Right renal pelvis (tissue), 4 donors: ENCODE measurements around the gene PRKCQ. TPM values are rescaled to one million over a fixed set of nuclear protein-coding genes. Genes with fewer than 3 reads are reported as not detected.
"Not testable (repeated sequence)": the region's sequence is repeated elsewhere in the genome, so short reads cannot be mapped to it uniquely, and the experiment has no call there.

ENCODE experiments used
- DNase-seq, 4 donors: peaks; one replicate each; pipeline ENCODE4 v3.0.0-alpha.2; 2013; ENCODE audit warnings: low read depth in 4 of 4, low spot score in 3 of 4, missing footprints in 1 of 4
- polyA plus RNA-seq, 4 donors: library from polyadenylated mRNA; unstranded; fragments of 120-200 nt; gene quantifications; one replicate each; pipeline ENCODE4 v1.2.1, GENCODE V29; 2013; ENCODE audit not compliant: insufficient read length in 4 of 4

Gene PRKCQ
- polyA plus RNA-seq, 4 donors, result 14.2 to 18.2 (median 16.1) TPM

DNA sequence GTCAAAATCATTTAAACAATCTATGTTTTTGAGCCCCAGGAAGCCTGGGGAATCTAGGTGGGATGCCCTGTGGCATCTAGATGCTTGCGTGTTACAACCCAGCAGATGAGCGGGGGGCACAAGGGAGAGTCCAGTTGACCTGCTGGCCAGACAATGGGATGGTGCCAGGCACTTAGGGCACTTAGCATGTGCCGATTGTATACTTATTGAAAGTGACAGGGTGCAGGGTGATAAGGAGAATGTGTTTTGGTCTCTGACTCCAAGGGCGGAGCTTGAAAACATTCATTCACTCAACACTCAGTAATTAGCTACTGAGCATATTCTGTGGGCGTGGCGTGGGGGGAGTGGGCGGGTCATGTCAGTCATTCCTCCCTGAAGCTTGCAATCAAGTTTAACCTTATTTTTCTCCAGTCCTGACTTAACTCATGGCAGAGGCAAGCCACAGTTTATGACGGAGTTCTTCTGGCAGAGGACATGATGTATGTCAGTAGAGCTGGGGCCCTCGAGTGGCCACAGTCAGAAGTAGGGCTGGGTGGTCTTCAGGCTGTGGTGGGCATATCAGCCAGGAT, 115.1 kb downstream of the PRKCQ start:
- DNase-seq, result no peak

DNA sequence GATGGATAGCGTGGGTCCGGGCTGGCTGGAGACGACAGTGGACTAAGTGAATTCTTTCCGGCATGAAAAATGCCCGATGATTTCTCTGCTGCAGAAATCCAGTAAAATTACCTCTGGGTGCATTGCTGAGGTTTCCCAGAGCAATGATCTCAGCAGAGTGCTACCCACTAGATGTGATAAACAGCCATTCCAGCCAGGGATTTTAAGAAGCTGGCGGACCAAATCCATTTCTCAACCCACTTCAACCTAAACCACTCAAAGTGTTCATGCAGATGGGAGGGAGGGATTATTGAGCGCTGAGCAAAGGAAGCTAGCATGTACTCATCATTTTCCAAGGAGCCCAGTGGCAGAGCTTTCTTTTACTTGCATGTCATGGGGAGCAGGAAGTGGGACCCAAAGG, 116.7 kb downstream of the PRKCQ start:
- no peak for DNase-seq

- DNase-seq, result no peak
Observed at GRCh38 chr10:6461961-6462360, 118.1 kb downstream of the PRKCQ start.

DNA sequence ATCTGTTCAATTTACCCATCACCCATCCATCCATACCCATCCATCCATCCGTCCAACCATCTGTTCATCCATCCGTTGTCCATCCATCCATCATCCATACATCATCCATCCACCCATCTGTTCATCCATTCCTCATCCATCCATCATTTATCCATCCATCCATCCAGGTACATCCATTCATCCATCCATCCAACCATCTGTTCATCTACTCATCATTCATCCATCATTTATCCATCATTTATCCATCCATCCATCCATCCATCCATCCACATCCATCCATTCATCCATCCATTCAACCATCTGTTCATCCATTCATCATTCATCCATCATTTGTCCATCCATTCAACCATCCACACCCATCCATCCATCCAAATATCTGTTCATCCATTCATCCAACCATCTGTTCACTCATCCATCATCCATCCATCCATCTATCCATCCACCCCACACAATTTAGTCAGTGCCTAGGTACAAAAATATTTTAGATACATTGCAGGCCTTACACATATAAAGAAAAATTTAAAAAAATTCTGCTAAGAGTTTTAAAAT, 119.1 kb downstream of the PRKCQ start:
- DNase-seq, result no peak

GRCh38 chr10:6458814-6459213, 121.3 kb downstream of the PRKCQ start:
- no peak for DNase-seq

GRCh38 chr10:6457376-6457775, 122.7 kb downstream of the PRKCQ start:
- DNase-seq, result no peak

- no peak for DNase-seq
Observed at GRCh38 chr10:6456067-6456466, 124.0 kb downstream of the PRKCQ start.

DNA sequence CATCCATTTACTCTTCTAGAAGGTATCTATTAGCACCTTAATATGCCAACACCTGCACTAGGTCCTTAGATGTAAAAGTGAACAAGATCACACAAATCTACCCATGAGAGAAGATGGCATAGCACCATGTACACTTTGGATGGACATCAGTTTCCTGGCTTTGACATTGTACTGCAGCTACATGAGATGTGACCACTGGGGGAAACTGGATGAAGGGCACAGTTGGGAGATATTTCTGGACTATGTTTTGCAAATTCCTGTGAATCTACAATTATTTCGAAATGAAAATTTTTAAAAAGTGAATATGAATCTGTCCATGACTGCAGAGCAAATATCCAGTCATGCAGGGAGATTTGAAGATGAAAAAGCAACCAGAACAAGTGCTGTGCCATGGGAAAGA, 124.5 kb downstream of the PRKCQ start:
- no peak for DNase-seq

DNA sequence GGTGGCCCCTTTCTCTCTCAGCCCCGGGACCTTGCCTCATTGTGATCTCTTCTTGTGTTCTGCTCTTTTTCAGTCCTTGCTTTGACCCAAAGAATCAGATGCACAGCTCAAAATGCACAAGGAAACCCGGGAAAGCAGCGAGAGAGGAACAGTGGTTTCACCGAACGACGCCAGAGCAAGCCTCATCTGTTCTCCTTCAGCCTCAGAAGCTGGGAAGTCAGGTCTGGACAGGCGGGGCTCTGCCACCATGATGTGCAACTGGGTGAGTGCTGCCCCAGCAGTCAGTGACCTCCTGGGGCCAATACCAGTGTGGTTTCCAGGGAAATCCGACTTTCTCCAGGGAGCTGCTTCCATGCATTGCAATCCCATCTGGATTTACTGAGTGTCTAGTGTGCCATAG, 133.4 kb downstream of the PRKCQ start:
- no peak for DNase-seq

DNA sequence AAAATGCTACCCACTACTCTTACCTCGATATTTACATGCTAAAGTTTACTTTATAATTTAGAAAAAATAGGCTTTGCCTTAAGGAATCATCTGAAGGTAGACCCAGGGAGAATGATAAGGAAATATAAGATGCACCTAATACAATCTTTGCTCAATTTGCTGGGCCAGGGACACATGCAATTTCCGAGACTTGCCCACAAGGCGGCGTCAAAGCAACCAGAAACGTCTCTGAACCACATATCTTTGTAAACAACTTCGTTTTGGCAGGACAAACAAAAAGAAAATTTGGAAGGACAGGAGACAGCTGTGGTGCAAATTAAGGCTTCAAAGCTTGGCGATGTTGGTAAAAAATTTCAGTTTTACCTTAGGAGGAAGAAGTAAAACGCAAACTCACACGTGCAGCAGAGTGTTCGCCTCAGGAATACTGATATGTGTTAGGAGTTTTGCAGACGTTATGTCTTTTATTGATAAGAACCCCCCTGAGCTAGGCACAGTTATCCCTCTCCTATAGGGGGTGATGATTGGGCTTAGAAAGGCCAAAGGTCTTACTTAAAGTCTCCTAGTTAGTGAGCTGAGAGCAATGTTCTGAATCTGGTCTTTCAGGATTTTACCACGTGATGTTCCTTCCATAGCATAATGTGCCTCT, 134.3 kb downstream of the PRKCQ start:
- no peak for DNase-seq

- DNase-seq, result not testable (repeated sequence)
Observed at GRCh38 chr10:6439875-6440274, 140.2 kb downstream of the PRKCQ start.

GRCh38 chr10:6431861-6432260, 148.2 kb downstream of the PRKCQ start:
- peak in 2 of 4 donors; percentile 20 to 23 for DNase-seq

- DNase-seq, result no peak
Observed at GRCh38 chr10:6431186-6431585, 148.9 kb downstream of the PRKCQ start.

DNA sequence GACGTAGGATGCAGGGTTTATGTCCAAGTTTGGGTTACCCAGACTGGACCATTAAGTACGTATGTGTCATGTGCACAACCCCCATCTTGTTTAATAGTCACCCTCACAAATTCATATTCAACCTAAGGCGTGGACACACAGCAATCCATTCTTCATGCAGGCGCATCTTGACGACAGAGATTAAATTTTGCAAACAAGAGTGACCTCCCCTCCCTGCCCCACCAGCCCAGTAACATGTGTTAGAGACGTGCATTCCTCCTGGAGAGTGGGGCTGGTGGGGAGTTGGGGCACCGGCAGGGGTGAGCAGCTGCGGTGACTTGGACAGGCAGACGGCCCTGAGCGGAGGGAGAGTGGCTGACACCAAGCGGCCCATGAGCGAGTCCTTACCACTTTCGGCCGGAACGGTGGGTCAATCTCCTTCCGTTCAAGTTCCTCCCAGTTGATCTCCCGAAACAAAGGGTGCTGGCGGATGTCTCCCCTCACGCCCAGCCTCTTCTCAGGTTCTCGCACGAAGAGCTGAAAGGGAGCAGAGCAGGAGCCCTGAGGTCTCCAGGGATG, 149.6 kb downstream of the PRKCQ start:
- no peak for DNase-seq

- no peak for DNase-seq
Observed at GRCh38 chr10:6427357-6427959, 152.6 kb downstream of the PRKCQ start.

- no peak for DNase-seq
Observed at GRCh38 chr10:6426317-6426716, 153.8 kb downstream of the PRKCQ start.

DNA sequence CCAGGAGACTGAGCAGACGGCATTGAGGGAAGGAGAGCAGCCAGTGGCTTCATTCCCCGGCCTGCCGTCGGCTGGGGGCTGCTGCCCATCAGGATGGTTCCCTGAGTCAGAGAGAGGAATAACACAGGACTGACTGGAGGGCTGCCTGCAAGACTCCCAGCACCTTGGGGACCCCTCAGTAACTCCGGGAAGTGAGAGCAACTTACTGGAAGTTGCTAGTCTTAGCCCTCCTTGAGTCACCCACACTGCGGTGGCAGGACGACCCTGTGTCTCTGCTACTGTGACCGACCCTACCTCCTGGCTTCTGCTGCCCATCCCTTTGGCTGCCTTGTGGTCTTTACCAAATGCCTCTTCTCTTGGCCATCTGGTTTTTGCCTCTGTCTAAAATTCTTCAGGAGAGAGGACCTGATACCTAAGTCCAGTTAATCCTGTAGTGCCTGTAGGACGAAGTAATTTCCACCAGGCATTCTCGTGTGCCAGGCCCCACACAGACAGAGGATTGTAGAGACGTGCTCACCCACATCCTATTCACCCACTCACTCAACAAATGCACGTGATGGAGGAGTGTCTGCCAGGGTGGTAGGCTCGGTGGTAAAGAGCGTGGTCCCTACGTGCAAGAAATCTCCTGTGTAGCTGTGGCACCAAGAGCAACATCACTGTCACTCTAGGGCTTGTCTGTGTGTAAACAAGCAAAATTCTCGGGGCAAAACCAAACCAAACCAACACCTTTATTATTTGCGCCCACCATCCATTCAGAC, 156.5 kb downstream of the PRKCQ start:
- no peak for DNase-seq

DNA sequence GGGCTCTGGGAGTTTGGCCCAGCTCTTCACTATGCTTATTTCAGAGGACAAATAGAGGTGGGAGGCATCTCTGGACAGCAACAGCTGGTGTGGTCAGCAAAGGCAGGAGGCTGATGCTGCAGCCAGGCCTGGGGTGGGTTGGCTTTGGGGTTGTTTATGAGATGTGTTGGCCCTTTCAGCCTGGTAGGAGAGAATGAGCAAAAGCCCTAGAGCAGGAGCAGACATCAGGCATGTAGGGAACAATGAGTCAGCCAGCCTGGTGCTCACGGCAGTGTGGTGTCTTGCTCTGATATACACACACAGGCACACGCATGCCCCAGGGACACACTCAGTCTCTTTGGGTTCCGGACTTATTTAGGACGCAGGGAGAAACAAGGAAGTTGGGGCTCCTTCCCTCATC, 157.1 kb downstream of the PRKCQ start:
- no peak for DNase-seq

GRCh38 chr10:6418613-6419216, 161.4 kb downstream of the PRKCQ start:
- no peak for DNase-seq

GRCh38 chr10:6418167-6418566, 161.9 kb downstream of the PRKCQ start:
- DNase-seq, result no peak
